Retinal pigment epithelial cell (primary cell): ENCODE results near the gene SKA2.

Source experiments
- DNase-seq: peaks from one replicate; pipeline ENCODE4 v3.0.0-alpha.2; 2010; ENCODE audit warnings: low read depth
- H3K4me3 ChIP-seq: 2 replicates; pipeline ENCODE4 v1.5.1; 2011; ENCODE audit warnings: mild to moderate bottlenecking, low read length, control low read depth, moderate library complexity
- TF ChIP-seq, protein P1 (sequence below): conservative IDR thresholded peaks from 2 replicates; pipeline ENCODE4 v1.5.1; 2011; ENCODE audit warnings: low read depth, low read length, control low read depth, inconsistent platforms

Gene SKA2

GRCh38 chr17:59167571-59168001 is 12.6 kb upstream of the SKA2 start:
- no peak overlapping the region for H3K4me3 ChIP-seq
- TF ChIP-seq, protein P1, sequence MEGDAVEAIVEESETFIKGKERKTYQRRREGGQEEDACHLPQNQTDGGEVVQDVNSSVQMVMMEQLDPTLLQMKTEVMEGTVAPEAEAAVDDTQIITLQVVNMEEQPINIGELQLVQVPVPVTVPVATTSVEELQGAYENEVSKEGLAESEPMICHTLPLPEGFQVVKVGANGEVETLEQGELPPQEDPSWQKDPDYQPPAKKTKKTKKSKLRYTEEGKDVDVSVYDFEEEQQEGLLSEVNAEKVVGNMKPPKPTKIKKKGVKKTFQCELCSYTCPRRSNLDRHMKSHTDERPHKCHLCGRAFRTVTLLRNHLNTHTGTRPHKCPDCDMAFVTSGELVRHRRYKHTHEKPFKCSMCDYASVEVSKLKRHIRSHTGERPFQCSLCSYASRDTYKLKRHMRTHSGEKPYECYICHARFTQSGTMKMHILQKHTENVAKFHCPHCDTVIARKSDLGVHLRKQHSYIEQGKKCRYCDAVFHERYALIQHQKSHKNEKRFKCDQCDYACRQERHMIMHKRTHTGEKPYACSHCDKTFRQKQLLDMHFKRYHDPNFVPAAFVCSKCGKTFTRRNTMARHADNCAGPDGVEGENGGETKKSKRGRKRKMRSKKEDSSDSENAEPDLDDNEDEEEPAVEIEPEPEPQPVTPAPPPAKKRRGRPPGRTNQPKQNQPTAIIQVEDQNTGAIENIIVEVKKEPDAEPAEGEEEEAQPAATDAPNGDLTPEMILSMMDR: no peak
- no peak for DNase-seq

DNA sequence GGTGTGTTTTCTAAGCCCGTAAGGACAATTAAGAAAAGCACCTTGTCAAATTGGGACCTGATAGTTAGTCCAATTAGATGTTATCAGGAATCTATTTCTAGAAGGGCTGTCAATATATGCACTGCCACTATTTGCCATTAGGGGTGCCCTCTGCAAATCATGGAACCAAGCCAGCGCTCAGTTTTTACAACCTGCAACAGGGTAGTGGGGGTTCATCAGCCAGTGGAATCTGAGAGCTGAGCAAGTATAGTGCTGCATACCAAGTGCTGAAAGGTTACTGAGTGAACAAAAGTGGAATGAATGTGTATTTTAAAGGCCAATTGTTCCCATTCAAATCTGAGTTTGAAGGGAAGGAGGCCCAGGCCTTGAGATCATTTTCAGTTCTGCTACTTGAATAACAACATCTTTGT is 11.0 kb upstream of the SKA2 start:
- no peak overlapping the region for H3K4me3 ChIP-seq
- no peak for DNase-seq
- TF ChIP-seq, protein P1: peak; percentile 80

- TF ChIP-seq, protein P1: no peak
- no peak for DNase-seq
- H3K4me3 ChIP-seq: no peak overlapping the region
Observed at GRCh38 chr17:59161477-59161876, 6.5 kb upstream of the SKA2 start.

GRCh38 chr17:59160157-59161025 is 5.4 kb upstream of the SKA2 start:
- H3K4me3 ChIP-seq: no peak overlapping the region
- no peak for DNase-seq
- TF ChIP-seq, protein P1: no peak

GRCh38 chr17:59155439-59156177 is 622 bp upstream of the SKA2 start, which contains the start of gene PRR11:
PRR11 (plus strand) TSS chr17:59155746; CDS start chr17:59169753, 14,007 bp downstream.
- DNase-seq: peak; percentile 100
- H3K4me3 ChIP-seq: peak within 1 kb of the TSS; percentile 96

DNA sequence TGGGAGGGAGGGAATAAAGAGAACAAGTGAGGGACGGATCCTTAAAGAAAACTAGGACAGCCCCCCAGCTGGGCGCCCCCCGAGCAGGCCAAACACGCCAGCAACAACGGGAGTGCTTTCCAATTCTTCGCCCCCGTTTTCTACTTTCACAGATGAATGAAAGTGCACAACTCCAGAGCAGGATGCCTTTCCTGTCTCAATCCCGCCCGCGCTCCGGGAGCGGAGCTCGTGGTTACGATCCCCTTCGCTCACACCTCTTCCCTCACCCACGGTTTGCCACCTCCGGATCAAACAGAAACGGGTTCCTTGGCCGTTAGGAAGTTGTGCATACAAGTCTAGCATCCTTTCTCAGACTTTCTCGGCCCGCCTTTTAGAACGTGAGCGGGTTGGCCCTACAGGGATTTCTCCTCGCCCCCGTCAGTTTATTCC is 680 bp downstream of the SKA2 start:
- DNase-seq: no peak
- TF ChIP-seq, protein P1: no peak
- H3K4me3 ChIP-seq: peak overlapping the region; percentile 96

More at GRCh38 chr17:59155439-59156177, 622 bp upstream of the SKA2 start, which contains the start of gene PRR11:
- TF ChIP-seq, protein P1: no peak
